HL-60 (cell line): Measurements from ENCODE around the gene GALT.

Experiments
- DNase-seq, 2 experiments: peaks; one replicate each; pipeline ENCODE4 v3.0.0-alpha.2; 2010 to 2020; ENCODE audit warnings: low read depth in 1 of 2, low spot score in 1 of 2
- H3K27ac ChIP-seq: fragments of 250-450 bp; sonication (Bioruptor Pico); replicated peaks from 2 replicates; pipeline ENCODE4 v1.5.1; 2020; ENCODE audit warnings: mild to moderate bottlenecking, moderate library complexity
- H3K27me3 ChIP-seq: fragments of 250-450 bp; sonication (Bioruptor Pico); 2 replicates; pipeline ENCODE4 v1.5.1; 2021; ENCODE audit warnings: mild to moderate bottlenecking, moderate library complexity; ENCODE audit not compliant: insufficient read depth, poor library complexity, severe bottlenecking
- H3K4me3 ChIP-seq: replicated peaks from 2 replicates; pipeline ENCODE4 v1.5.1; 2011; ENCODE audit warnings: mild to moderate bottlenecking, control low read depth, low read length; ENCODE audit not compliant: insufficient read depth
- GABPA ChIP-seq: IDR thresholded peaks from 2 replicates; pipeline ENCODE4 v1.6.1; 2012; ENCODE audit warnings: low read depth
- POLR2AphosphoS5 ChIP-seq: IDR thresholded peaks from 2 replicates; pipeline ENCODE4 v1.6.1; 2012; ENCODE audit warnings: low read depth
- SPI1 ChIP-seq: IDR thresholded peaks from 2 replicates; pipeline ENCODE4 v1.6.1; 2012; ENCODE audit warnings: low read depth, mild to moderate bottlenecking, borderline replicate concordance
- TF ChIP-seq, protein P1 (sequence below): IDR thresholded peaks from 2 replicates; pipeline ENCODE4 v1.6.1; 2012; ENCODE audit warnings: low read depth; ENCODE audit not compliant: insufficient replicate concordance
- TF ChIP-seq, protein P2 (sequence below): IDR thresholded peaks from one replicate; pipeline ENCODE4 v1.5.1; 2011; ENCODE audit warnings: low read length, control low read depth, inconsistent platforms; ENCODE audit not compliant: insufficient read depth

The GALT gene

GRCh38 chr9:34669809-34670562 is 23.5 kb downstream of the GALT start:
- H3K27me3 ChIP-seq = no peaks in the 10 kb centered on the region
- H3K27ac ChIP-seq = no peak overlapping the region
- no peak for TF ChIP-seq GABPA
- H3K4me3 ChIP-seq = no peak overlapping the region
- DNase-seq = no peak

GRCh38 chr9:34671307-34671706 is 24.8 kb downstream of the GALT start:
- TF ChIP-seq POLR2AphosphoS5 = no peak
- H3K27ac ChIP-seq = no peak overlapping the region
- no peaks in the 10 kb centered on the region for H3K27me3 ChIP-seq
- no peak for DNase-seq
- H3K4me3 ChIP-seq = no peak overlapping the region

- H3K27ac ChIP-seq = no peak overlapping the region
- DNase-seq = no peak
- TF ChIP-seq, protein P1, sequence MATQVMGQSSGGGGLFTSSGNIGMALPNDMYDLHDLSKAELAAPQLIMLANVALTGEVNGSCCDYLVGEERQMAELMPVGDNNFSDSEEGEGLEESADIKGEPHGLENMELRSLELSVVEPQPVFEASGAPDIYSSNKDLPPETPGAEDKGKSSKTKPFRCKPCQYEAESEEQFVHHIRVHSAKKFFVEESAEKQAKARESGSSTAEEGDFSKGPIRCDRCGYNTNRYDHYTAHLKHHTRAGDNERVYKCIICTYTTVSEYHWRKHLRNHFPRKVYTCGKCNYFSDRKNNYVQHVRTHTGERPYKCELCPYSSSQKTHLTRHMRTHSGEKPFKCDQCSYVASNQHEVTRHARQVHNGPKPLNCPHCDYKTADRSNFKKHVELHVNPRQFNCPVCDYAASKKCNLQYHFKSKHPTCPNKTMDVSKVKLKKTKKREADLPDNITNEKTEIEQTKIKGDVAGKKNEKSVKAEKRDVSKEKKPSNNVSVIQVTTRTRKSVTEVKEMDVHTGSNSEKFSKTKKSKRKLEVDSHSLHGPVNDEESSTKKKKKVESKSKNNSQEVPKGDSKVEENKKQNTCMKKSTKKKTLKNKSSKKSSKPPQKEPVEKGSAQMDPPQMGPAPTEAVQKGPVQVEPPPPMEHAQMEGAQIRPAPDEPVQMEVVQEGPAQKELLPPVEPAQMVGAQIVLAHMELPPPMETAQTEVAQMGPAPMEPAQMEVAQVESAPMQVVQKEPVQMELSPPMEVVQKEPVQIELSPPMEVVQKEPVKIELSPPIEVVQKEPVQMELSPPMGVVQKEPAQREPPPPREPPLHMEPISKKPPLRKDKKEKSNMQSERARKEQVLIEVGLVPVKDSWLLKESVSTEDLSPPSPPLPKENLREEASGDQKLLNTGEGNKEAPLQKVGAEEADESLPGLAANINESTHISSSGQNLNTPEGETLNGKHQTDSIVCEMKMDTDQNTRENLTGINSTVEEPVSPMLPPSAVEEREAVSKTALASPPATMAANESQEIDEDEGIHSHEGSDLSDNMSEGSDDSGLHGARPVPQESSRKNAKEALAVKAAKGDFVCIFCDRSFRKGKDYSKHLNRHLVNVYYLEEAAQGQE = no peak
- TF ChIP-seq GABPA = no peak
- TF ChIP-seq SPI1 = no peak
- no peak for TF ChIP-seq POLR2AphosphoS5
- TF ChIP-seq, protein P2, sequence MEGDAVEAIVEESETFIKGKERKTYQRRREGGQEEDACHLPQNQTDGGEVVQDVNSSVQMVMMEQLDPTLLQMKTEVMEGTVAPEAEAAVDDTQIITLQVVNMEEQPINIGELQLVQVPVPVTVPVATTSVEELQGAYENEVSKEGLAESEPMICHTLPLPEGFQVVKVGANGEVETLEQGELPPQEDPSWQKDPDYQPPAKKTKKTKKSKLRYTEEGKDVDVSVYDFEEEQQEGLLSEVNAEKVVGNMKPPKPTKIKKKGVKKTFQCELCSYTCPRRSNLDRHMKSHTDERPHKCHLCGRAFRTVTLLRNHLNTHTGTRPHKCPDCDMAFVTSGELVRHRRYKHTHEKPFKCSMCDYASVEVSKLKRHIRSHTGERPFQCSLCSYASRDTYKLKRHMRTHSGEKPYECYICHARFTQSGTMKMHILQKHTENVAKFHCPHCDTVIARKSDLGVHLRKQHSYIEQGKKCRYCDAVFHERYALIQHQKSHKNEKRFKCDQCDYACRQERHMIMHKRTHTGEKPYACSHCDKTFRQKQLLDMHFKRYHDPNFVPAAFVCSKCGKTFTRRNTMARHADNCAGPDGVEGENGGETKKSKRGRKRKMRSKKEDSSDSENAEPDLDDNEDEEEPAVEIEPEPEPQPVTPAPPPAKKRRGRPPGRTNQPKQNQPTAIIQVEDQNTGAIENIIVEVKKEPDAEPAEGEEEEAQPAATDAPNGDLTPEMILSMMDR = no peak
- H3K27me3 ChIP-seq = no peaks in the 10 kb centered on the region
- H3K4me3 ChIP-seq = no peak overlapping the region
Observed at GRCh38 chr9:34674440-34674839, 28.0 kb downstream of the GALT start.

GRCh38 chr9:34675048-34675714 is 28.7 kb downstream of the GALT start:
- TF ChIP-seq, protein P2 = peak; percentile 61
- no peak for TF ChIP-seq POLR2AphosphoS5
- no peaks in the 10 kb centered on the region for H3K27me3 ChIP-seq
- H3K4me3 ChIP-seq = no peak overlapping the region
- H3K27ac ChIP-seq = no peak overlapping the region
- DNase-seq = peak; percentile 40 to 81

GRCh38 chr9:34675869-34676268 is 29.4 kb downstream of the GALT start:
- DNase-seq = no peak
- no peak overlapping the region for H3K27ac ChIP-seq
- H3K27me3 ChIP-seq = no peaks in the 10 kb centered on the region
- TF ChIP-seq SPI1 = no peak
- TF ChIP-seq, protein P1 = no peak
- TF ChIP-seq, protein P2 = no peak
- no peak for TF ChIP-seq POLR2AphosphoS5
- no peak for TF ChIP-seq GABPA
- H3K4me3 ChIP-seq = no peak overlapping the region
